K562 (cell line): ENCODE data around the gene RETREG1. TPM values are rescaled to one million over a fixed set of nuclear protein-coding genes. Genes with fewer than 3 reads are reported as not detected.

Experiments
- ATAC-seq: fragments of 200-7000 bp; cut with Tn5 transposase; 3 replicates; pipeline ENCODE4 v1.9.1; 2020; ENCODE audit warnings: moderate library complexity
- BruUV-seq: library from RNA; stranded (reverse); fragments of 400-500 nt; replicated peaks from 2 replicates; lab custom pipeline; 2021; lab: Mats Ljungman, UMichigan
- CTCF ChIA-PET: fragments of 300-600 bp; formaldehyde crosslinking; extraction: SDS; loops from one replicate; lab custom pipeline; 2021; ENCODE audit warnings: low intra/inter-chr PET ratio; lab: Yijun Ruan, JAX
- POLR2A ChIA-PET: fragments of 300-600, 350-650 bp; sonication (Branson Sonifier 250); formaldehyde crosslinking; extraction: SDS; loops from one replicate; lab custom pipeline; 2021; ENCODE audit warnings: antibody characterized with exemption, inconsistent platforms; lab: Yijun Ruan, JAX
- DNase-seq, 4 experiments: peaks; one replicate each; pipeline versions ENCODE4 v3.0.0 to v3.0.0-alpha.2; 2011 to 2018; ENCODE audit warnings: low spot score in 3 of 4, mixed read lengths in 3 of 4; ENCODE audit errors: extremely low read depth in 1 of 4
- FAIRE-seq: peaks from 2 replicates; lab custom pipeline; 2011; peaks lifted over from hg19 to GRCh38; lab: Jason Lieb, UNC
- H2AFZ ChIP-seq: 2 replicates; pipeline ENCODE4 v1.6.0; 2011; ENCODE audit warnings: low read depth, low read length, control low read depth, inconsistent platforms
- H3K27ac ChIP-seq: fragments of 200-600 bp; 3 replicates; pipeline ENCODE4 v1.8.0; 2011; ENCODE audit warnings: low read depth, mild to moderate bottlenecking, control low read depth, inconsistent platforms, low read length, moderate library complexity, mixed read lengths; ENCODE audit errors: extremely low read depth
- H3K27me3 ChIP-seq, 2 experiments: fragments of 300-600 bp in 1 of 2; 2 replicates in 1 of 2; 3 replicates in 1 of 2; pipeline versions ENCODE4 v1.6.0 to v1.8.0; 2011; ENCODE audit warnings: inconsistent platforms in 2 of 2, low read length in 2 of 2, mild to moderate bottlenecking in 1 of 2, mixed read lengths in 1 of 2, moderate library complexity in 1 of 2; ENCODE audit not compliant: control insufficient read depth in 2 of 2, insufficient read depth in 2 of 2
- H3K36me3 ChIP-seq: fragments of 300-600 bp; 3 replicates; pipeline ENCODE4 v1.8.0; 2011; ENCODE audit warnings: mild to moderate bottlenecking, low read length, inconsistent platforms; ENCODE audit not compliant: control insufficient read depth, insufficient read depth
- H3K4me1 ChIP-seq, 2 experiments: fragments of 200-600 bp in 1 of 2; replicated peaks in 1 of 2; 2 replicates in 1 of 2; 3 replicates in 1 of 2; pipeline versions ENCODE4 v1.5.1 to v1.8.0; 2011; ENCODE audit warnings: inconsistent platforms in 2 of 2, low read length in 2 of 2, mild to moderate bottlenecking in 1 of 2, mixed read lengths in 1 of 2, moderate library complexity in 1 of 2; ENCODE audit not compliant: control insufficient read depth in 2 of 2, insufficient read depth in 2 of 2
- H3K4me2 ChIP-seq: 2 replicates; pipeline ENCODE4 v1.6.1; 2011; ENCODE audit warnings: low read length, control low read depth, inconsistent platforms, mixed read lengths; ENCODE audit not compliant: insufficient read depth
- H3K4me3 ChIP-seq: fragments of 200-600 bp; sonication (generic), shearing (Covaris generic); 2 replicates; pipeline ENCODE4 v1.5.1; 2016; ENCODE audit warnings: control low read depth, inconsistent platforms
- H3K79me2 ChIP-seq: fragments of 200-600 bp; 3 replicates; pipeline ENCODE4 v1.8.0; 2011; ENCODE audit warnings: low read length, inconsistent platforms; ENCODE audit not compliant: control insufficient read depth, insufficient read depth
- H3K9ac ChIP-seq, 2 experiments: 2 replicates each; pipeline versions ENCODE4 v1.6.0 to v1.6.1; 2011; ENCODE audit warnings: low read depth in 2 of 2, low read length in 2 of 2, control low read depth in 1 of 2, inconsistent platforms in 1 of 2, mild to moderate bottlenecking in 1 of 2, mixed read lengths in 1 of 2; ENCODE audit not compliant: insufficient read depth in 1 of 2
- H3K9me1 ChIP-seq: one replicate; pipeline ENCODE4 v1.6.0; 2011; ENCODE audit warnings: inconsistent platforms, mild to moderate bottlenecking, low read length, moderate library complexity; ENCODE audit not compliant: control insufficient read depth, insufficient read depth
- H3K9me3 ChIP-seq: replicated peaks from 2 replicates; pipeline ENCODE4 v1.5.1; 2011; ENCODE audit warnings: low read depth, low read length, inconsistent platforms; ENCODE audit not compliant: control insufficient read depth, insufficient read depth
- H4K20me1 ChIP-seq: replicated peaks from 2 replicates; pipeline ENCODE4 v1.6.1; 2011; ENCODE audit warnings: low read length, inconsistent platforms, mixed read lengths; ENCODE audit not compliant: control insufficient read depth, insufficient read depth
- PBX2 ChIP-seq, 2 experiments: IDR thresholded peaks in 1 of 2; conservative IDR thresholded peaks in 1 of 2; 2 replicates each; pipeline ENCODE4 v1.6.1; 2016; ENCODE audit warnings: low read depth in 2 of 2, mild to moderate bottlenecking in 1 of 2, missing compliant biosample characterization in 1 of 2, missing genetic modification characterization in 1 of 2, moderate library complexity in 1 of 2
- SPI1 ChIP-seq: IDR thresholded peaks from 2 replicates; pipeline ENCODE4 v1.6.1; 2011; ENCODE audit warnings: low read depth, low read length, control low read depth, borderline replicate concordance
- ZC3H8 ChIP-seq: fragments of 450-650 bp; IDR thresholded peaks from 2 replicates; pipeline ENCODE4 v1.6.1; 2017
- WGBS: fragments of 100-300 bp; shearing (Covaris generic); methylation state at CpG from one replicate; pipeline ENCODE4 v1.1.6; 2016; ENCODE audit warnings: low coverage, mixed read lengths; ENCODE audit not compliant: insufficient coverage; ENCODE audit errors: missing lambda C conversion rate; 5-methylcytosine and 5-hydroxymethylcytosine counted together
- in situ Hi-C: fragments of 300-500 bp; cut with MboI; formaldehyde crosslinking; loops from 4 replicates; pipeline ENCODE4 v1.15.0; 2018; ENCODE audit warnings: inconsistent platforms, mixed read lengths
- intact Hi-C: fragments of 100-400 bp; cut with micrococcal nuclease; formaldehyde crosslinking; loops from 2 replicates; pipeline ENCODE4 v1.14.2; 2022
- polyA plus RNA-seq, 8 experiments: library from polyadenylated mRNA; depleted of rRNA in 4 of 8; stranded (reverse) in 5 of 8; unstranded in 3 of 8; fragments of >200 nt; fragmentation: Nextera tagmentation in 2 of 8; fragmentation: Illumina TruSeq in 1 of 8; extraction: Ambion mirVana in 2 of 8; extraction: Trizol in 1 of 8; gene quantifications; 2 replicates each; pipeline versions ENCODE4 v1.2.1 to v1.2.3, GENCODE V29; 2011 to 2014; ENCODE audit warnings: inconsistent platforms in 1 of 8, missing spikeins in 1 of 8
- total RNA-seq, 7 experiments: library from RNA; depleted of rRNA in 6 of 7; stranded (reverse); fragments of >200 nt in 6 of 7; fragmentation: Illumina TruSeq in 2 of 7; extraction: Trizol in 2 of 7; gene quantifications; 2 replicates each; pipeline versions ENCODE4 v1.2.1 to v1.2.3, GENCODE V29; 2011 to 2021; ENCODE audit warnings: low replicate concordance in 1 of 7
- TF ChIP-seq, protein P1 (sequence below), 2 experiments: IDR thresholded peaks; 2 replicates each; pipeline ENCODE4 v1.6.1; 2012; ENCODE audit warnings: improper control_type of control experiment in 2 of 2, low read depth in 2 of 2, low read length in 2 of 2, borderline replicate concordance in 1 of 2

The RETREG1 gene
- total and polyA plus RNA-seq, 9 of the 15 experiments (the other 6 are each of a cell fraction or from before 2014, with no cell fraction given): 0.01 to 0.20 (median 0.08) TPM; not detected in 5

DNA sequence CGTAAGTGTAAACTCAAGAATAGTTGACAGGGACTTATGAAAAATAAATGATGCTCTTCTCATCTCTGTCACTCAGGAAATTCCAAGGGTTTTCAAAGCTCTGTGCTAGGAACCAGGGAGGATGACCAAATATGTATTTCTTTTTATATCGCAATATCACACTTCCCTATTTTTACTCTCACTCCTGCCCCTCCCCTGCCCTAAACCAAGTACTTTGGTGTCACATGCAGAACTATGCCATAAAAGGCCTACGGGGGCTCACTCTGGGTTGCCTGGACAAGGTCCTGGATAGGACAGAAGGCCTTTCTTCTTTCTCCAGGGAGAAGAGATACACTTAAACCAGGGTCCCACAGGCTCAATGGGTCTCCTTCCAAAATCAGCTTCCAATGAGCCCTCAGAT, 8.3 kb upstream of the RETREG1 start:
- Histone ChIP-seq H3K9ac (no peak overlapping the region), H2AFZ (no peak overlapping the region), H3K36me3 (no peaks in the 10 kb centered on the region), H3K4me3 (no peak overlapping the region), H3K27me3 (peaks cover 0 to 11% of the 10 kb centered on the region in 2 experiments; a peak in 1 of 5 replicates), H3K9me3 (no peaks in the 10 kb centered on the region), H3K79me2 (no peaks in the 10 kb centered on the region), H4K20me1 (no peaks in the 10 kb centered on the region), H3K27ac (no peak overlapping the region), H3K4me2 (no peak overlapping the region), H3K9me1 (no peaks in the 10 kb centered on the region), H3K4me1 (no peaks in the 10 kb centered on the region)
- in situ Hi-C loops: no loop called here
- no peak for DNase-seq
- no TSS peak for BruUV-seq
- ChIA-PET CTCF (no interaction called here), POLR2A (no interaction called here)
- no peak for FAIRE-seq
- TF ChIP-seq, protein P1, sequence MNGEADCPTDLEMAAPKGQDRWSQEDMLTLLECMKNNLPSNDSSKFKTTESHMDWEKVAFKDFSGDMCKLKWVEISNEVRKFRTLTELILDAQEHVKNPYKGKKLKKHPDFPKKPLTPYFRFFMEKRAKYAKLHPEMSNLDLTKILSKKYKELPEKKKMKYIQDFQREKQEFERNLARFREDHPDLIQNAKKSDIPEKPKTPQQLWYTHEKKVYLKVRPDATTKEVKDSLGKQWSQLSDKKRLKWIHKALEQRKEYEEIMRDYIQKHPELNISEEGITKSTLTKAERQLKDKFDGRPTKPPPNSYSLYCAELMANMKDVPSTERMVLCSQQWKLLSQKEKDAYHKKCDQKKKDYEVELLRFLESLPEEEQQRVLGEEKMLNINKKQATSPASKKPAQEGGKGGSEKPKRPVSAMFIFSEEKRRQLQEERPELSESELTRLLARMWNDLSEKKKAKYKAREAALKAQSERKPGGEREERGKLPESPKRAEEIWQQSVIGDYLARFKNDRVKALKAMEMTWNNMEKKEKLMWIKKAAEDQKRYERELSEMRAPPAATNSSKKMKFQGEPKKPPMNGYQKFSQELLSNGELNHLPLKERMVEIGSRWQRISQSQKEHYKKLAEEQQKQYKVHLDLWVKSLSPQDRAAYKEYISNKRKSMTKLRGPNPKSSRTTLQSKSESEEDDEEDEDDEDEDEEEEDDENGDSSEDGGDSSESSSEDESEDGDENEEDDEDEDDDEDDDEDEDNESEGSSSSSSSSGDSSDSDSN (IDR thresholded peaks at IDR 0.05; ENCODE audit: borderline replicate concordance in 1 of 2, low read depth in 2 of 2, low read length in 2 of 2): no peak
- TF ChIP-seq SPI1: 0 out of 2 replicates have a peak, but pooled peaks have one; percentile 19
- TF ChIP-seq ZC3H8: no peak
- no peak for TF ChIP-seq PBX2 (CRISPR knock-in tag; IDR thresholded peaks at IDR 0.05; ENCODE audit: low read depth)
- no peak for TF ChIP-seq PBX2 (tag; conservative IDR thresholded peaks at IDR 0.05; ENCODE audit: low read depth)
- 3% methylated on average over 3 of the region's 3 CpGs for WGBS
- ATAC-seq: no peak
- intact Hi-C loops: no loop called here
